SHP77 (cell line): ENCODE measurements around the gene SRP54.
"Not testable (repeated sequence)": the region's sequence is repeated elsewhere in the genome, so short reads cannot be mapped to it uniquely, and the experiment has no call there.

ENCODE experiments used
- DNase-seq, 2 experiments: peaks; one replicate each; lab custom pipeline; 2025; lab: John Stamatoyannopoulos, UW

SRP54 gene

DNA sequence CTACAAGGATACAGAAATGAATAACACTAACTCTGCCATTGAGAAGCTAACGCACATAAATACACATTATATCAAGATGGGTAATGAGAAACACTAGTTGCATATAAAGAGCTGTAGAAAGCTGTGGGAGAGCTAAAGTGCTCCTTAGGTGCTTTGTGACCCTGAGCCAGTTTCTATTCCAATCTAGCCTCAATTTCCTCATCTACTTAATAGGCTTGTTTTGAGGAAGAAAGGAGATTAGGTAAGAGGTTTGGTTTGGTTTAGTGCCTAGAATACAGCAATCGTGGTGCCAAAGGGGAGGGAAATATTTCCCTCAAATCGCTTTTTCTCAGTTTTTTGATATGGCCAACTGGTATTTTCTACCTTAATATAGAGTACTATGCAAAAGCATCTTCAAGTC is 994 bp downstream of the SRP54 start:
- DNase-seq, result no peak

- DNase-seq, result no peak
Measured at GRCh38 chr14:34985740-34986139, 2.9 kb downstream of the SRP54 start.

- no peak for DNase-seq
Measured at GRCh38 chr14:34987180-34987579, 4.4 kb downstream of the SRP54 start.

GRCh38 chr14:34989762-34990161 is 7.0 kb downstream of the SRP54 start:
- DNase-seq, result no peak

DNA sequence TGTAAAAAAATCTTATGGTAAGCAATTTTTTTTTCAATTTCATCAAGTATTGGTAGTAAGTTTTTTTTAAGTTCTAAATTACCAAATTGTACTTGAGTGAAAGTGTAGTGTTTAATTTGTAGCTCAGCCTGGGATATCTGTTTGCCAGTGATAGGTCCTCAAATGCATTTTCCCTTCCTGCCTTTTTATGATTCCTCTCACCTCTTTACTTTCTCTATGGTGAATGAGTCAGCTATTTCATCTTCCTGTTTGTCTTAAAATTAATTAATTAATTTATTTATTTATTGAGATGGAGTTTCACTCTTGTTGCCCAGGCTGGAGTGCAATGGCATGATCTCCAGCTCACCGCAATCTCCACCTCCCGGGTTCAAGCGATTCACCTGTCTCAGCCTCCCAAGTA is 10.6 kb downstream of the SRP54 start:
- DNase-seq, result no peak

- DNase-seq, result no peak
Measured at GRCh38 chr14:34994668-34995067, 11.9 kb downstream of the SRP54 start.

DNA sequence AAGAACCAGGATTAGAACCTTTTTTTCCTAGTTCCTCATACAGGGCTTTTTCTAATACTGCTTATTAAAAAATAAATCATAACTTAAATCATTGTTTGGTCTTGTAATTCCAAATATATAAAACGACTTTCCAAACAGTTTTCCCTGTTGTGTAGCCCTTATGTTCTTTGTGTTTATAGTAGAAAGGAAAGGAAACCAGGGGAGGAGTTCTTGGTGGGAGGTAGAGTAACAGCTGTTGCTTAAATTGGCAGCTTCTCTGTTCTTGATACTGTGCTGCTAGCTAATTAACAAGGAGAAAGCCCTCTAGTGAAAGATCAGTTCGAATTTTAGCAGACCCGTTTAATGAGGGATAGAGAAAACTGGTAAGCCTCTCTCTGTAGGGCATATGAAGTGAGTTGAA is 15.0 kb downstream of the SRP54 start:
- no peak for DNase-seq

DNA sequence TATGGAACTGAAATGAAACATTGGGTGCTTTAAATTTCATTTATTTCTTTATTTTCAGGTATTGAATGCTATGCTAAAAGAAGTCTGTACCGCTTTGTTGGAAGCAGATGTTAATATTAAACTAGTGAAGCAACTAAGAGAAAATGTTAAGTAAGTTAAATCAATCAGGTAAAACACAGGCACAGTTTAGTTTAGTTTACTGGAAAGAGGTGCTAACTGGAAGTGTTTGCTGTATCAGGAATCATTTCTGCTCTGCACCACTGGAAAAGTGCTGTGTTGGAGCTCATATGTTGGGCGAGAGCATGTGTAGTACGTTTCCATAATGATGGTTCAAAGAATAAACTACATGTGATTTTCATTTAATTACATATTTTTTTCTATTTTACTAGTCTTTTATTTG is 16.7 kb downstream of the SRP54 start:
- DNase-seq, result no peak

- no peak for DNase-seq
Measured at GRCh38 chr14:35001621-35002020, 18.8 kb downstream of the SRP54 start.

DNA sequence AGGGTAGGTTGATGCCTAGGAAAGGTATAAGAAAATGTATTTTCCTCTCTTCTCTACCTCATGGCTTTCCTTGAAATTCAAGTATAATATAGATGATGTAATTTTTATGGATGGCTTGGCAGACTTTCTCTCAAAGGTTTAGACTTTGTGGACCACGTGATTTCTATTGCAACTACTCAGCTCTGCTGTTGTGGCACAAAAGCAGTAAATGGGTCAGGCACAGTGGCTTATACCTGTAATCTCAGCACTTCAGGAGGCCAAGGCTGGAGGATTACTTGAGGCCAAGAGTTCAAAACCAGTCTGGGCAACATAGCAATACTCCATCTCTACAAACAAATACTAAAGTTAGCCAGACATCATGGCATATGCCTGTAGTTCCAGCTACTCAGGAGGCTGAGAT is 22.0 kb downstream of the SRP54 start:
- no peak for DNase-seq

GRCh38 chr14:35016568-35016967 is 33.8 kb downstream of the SRP54 start:
- no peak for DNase-seq

GRCh38 chr14:35020713-35021112 is 37.9 kb downstream of the SRP54 start:
- DNase-seq, result no peak

GRCh38 chr14:35028435-35028834 is 45.6 kb downstream of the SRP54 start:
- DNase-seq, result no peak

GRCh38 chr14:35032562-35032961 is 49.8 kb downstream of the SRP54 start:
- DNase-seq, result no peak

GRCh38 chr14:35034440-35034833 is 51.6 kb downstream of the SRP54 start:
- no peak for DNase-seq

GRCh38 chr14:35034944-35035554 is 52.3 kb downstream of the SRP54 start:
- DNase-seq, result not testable (repeated sequence)

GRCh38 chr14:35038312-35038711 is 55.5 kb downstream of the SRP54 start:
- not testable (repeated sequence) for DNase-seq

GRCh38 chr14:35042632-35043031 is 59.8 kb downstream of the SRP54 start:
- DNase-seq, result no peak

GRCh38 chr14:35043046-35043445 is 60.3 kb downstream of the SRP54 start:
- DNase-seq, result no peak

- DNase-seq, result no peak
Measured at GRCh38 chr14:35044939-35045797, 62.4 kb downstream of the SRP54 start.

GRCh38 chr14:35045798-35046047 is 62.9 kb downstream of the SRP54 start:
- no peak for DNase-seq

DNA sequence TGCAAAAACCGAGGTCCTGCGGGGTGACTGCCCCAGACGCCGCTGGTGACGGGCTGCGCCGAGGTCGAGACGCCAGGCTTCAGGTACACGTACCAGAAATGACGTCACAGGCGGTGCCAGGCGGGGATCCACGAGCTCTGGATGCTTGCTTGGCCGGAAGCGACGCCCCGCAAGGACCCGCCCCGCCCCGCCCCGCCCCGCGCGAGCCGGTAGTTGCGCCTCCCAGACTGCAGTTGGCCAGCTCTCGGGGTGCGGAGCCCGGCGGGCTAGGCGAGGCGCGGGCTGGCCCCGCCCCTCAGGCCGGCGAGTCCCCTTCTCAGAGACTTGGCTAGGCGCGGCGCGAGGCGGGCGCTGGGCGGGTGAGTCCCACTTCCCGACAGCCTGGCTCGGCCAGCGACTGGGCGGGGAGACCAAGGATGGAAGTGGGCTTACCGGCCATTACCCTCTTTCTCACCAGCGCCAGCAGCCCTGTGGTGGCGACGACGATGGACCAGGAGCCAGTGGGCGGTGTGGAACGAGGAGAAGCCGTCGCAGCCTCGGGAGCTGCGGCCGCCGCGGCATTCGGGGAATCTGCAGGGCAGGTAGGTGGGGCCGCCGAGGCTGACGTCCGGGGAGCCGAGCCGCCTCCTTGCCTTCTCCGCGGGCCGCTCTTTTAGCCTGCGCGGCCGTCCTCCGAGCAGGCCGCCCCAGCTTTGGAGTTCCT is 63.4 kb downstream of the SRP54 start, which contains the start of gene FAM177A1:
FAM177A1 (plus strand) TSS at position 225 of the 703 bp plus-strand sequence; CDS start at position 417, 192 bp downstream.
- DNase-seq, result peak; percentile 97 to 99
